GM12865 (cell line): ENCODE measurements around the gene BRD1.

Source experiments
- DNase-seq: peaks from one replicate; pipeline ENCODE4 v3.0.0; 2010; ENCODE audit warnings: low read depth
- H3K4me3 ChIP-seq: 2 replicates; pipeline ENCODE4 v1.5.1; 2011; ENCODE audit warnings: mild to moderate bottlenecking, low read depth, low read length, control low read depth
- TF ChIP-seq, protein P1 (sequence below): IDR thresholded peaks from 2 replicates; pipeline ENCODE4 v1.5.1; 2011; ENCODE audit warnings: low read length, control low read depth, low read depth, inconsistent platforms; ENCODE audit not compliant: insufficient read depth; ENCODE audit errors: missing control alignments

Gene BRD1

DNA sequence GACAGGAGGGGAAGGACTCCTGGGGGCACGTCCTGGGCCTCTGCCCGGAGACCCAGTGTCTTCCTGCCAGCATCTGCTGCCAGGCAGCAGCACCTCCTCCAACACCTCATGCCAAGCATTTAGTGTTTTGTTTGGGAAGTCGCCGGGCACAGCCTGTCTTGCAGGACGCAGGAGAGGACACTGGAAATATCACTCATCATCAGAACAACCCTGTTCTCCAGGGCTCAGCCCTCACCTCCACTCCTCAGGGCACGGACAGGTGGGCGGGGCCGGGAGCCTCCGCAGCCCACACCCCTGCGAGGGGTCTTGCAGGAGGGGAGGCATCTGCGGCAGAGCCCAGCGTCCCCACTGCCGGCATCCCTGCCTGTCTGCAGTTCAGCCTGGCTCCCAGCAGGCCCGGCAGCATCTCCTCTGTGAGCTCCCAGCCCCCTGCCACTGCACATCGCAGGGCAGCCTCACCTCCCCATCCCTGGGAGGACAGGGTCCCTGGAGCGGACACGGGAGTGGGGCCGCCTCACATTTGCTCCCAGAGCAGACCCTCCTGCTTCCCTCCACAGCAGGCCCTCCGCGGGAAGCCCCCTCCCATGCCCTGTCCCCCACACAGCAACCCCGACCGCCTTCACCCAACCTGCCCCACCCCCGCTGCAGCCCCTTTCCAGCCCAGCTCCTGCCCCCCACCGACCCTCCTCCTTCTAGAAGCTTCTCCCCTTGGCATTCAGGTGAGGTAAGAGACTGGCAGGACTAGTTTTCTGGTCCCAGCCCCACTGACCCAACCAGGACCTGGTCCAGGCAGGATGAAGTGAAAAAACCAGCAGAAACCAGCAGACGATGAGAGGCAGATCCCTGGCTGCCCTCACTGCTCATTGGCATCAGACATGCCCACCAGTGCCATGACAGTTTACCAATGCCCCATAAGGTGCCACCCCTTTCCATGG, 72.7 kb downstream of the BRD1 start:
- TF ChIP-seq, protein P1, sequence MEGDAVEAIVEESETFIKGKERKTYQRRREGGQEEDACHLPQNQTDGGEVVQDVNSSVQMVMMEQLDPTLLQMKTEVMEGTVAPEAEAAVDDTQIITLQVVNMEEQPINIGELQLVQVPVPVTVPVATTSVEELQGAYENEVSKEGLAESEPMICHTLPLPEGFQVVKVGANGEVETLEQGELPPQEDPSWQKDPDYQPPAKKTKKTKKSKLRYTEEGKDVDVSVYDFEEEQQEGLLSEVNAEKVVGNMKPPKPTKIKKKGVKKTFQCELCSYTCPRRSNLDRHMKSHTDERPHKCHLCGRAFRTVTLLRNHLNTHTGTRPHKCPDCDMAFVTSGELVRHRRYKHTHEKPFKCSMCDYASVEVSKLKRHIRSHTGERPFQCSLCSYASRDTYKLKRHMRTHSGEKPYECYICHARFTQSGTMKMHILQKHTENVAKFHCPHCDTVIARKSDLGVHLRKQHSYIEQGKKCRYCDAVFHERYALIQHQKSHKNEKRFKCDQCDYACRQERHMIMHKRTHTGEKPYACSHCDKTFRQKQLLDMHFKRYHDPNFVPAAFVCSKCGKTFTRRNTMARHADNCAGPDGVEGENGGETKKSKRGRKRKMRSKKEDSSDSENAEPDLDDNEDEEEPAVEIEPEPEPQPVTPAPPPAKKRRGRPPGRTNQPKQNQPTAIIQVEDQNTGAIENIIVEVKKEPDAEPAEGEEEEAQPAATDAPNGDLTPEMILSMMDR: no peak
- DNase-seq: no peak
- H3K4me3 ChIP-seq: no peak overlapping the region

- TF ChIP-seq, protein P1: no peak
- no peak overlapping the region for H3K4me3 ChIP-seq
- DNase-seq: no peak
These were observed 73.5 kb downstream of the BRD1 start for GRCh38 chr22:49753961-49754695.

DNA sequence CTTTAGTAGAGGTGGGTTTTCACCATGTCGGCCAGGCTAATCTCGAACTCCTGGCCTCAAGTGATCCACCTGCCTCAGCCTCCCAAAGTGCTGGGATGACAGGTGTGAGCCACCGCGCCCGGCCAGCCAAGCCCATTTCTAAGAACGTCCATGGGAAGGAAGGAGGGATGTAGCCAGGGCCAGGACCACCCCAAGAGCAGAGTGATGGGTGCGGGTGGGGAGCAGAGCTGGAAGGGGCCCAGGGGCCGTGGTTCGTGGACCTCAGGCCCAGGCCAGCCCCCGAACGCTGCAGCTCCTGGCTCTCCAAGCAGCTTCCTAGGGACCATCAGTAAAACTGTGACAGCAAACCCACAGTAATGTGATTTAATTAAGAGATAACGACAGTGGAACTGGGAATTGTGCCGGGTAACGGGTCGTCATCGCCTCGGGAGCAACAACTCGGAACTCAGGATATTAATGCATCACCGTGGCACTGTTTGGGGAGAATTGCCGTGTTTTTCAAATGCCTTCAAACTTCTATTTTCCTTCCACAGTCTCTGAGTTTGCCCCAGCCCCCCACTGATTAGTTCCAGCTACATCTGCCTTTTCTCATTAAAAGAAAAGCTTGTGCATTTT, 74.3 kb downstream of the BRD1 start:
- no peak for DNase-seq
- H3K4me3 ChIP-seq: no peak overlapping the region
- TF ChIP-seq, protein P1: no peak

GRCh38 chr22:49752598-49753091, 75.0 kb downstream of the BRD1 start:
- DNase-seq: no peak
- H3K4me3 ChIP-seq: no peak overlapping the region
- TF ChIP-seq, protein P1: no peak

DNA sequence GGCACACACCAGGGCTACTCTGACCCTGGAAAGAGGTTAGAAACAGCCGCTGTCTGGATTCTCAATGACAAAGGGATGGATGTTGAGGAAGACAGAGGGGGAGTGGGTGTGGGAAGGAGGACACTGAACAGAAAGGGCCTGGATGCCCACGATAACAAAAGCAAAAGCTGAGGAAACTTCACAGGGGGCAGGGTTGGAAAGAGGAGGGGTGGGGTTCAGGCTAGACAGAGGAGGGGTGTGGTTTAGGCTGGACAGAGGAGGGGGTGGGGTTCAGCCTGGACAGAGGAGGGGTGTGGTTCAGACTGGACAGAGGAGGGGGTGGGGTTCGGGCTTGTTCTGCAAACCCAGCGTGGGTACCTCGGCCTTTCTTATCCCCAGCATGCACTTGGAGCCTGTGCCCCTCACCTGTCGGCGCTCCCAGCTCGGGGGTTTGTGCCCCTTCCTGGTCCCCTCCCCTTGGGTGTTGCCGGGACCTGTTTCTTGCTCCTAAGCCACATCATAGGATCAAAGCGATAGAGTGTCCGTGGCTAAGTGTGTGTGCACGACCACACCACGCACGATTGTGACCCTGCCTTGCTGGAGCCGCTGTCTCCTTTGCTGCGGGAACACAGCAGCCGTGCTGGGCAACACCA, 75.6 kb downstream of the BRD1 start:
- no peak overlapping the region for H3K4me3 ChIP-seq
- no peak for DNase-seq
- TF ChIP-seq, protein P1: no peak

- no peak for DNase-seq
- TF ChIP-seq, protein P1: no peak
- no peak overlapping the region for H3K4me3 ChIP-seq
These were observed 76.2 kb downstream of the BRD1 start for GRCh38 chr22:49751318-49751965.
